Neural progenitor cell (in vitro differentiated cells): ENCODE measurements around the gene TCHHL1. TPM values are rescaled to one million over a fixed set of nuclear protein-coding genes. Genes with fewer than 3 reads are reported as not detected.

ENCODE experiments used
- DNase-seq: peaks from one replicate; pipeline ENCODE4 v3.0.0-alpha.2; 2016; ENCODE audit warnings: low spot score
- H2AFZ ChIP-seq: fragments of 200-600 bp; sonication (generic); replicated peaks from 2 replicates; pipeline ENCODE4 v1.6.1; 2016; ENCODE audit warnings: antibody characterized with exemption
- H3F3A ChIP-seq: fragments of 200-600 bp; sonication (generic); 2 replicates; pipeline ENCODE4 v1.6.1; 2016; ENCODE audit warnings: antibody characterized with exemption, low read depth
- H3K27ac ChIP-seq: fragments of 200-600 bp; sonication (generic); 2 replicates; pipeline ENCODE4 v1.5.1; 2016; ENCODE audit warnings: mild to moderate bottlenecking
- H3K27me3 ChIP-seq: fragments of 200-600 bp; sonication (generic); 2 replicates; pipeline ENCODE4 v1.6.1; 2016; ENCODE audit warnings: mild to moderate bottlenecking, moderate library complexity
- H3K36me3 ChIP-seq: fragments of 200-600 bp; sonication (generic); 2 replicates; pipeline ENCODE4 v1.5.1; 2016
- H3K4me1 ChIP-seq: fragments of 200-600 bp; sonication (generic); 2 replicates; pipeline ENCODE4 v1.6.1; 2016; ENCODE audit warnings: mixed run types
- H3K4me2 ChIP-seq: fragments of 200-600 bp; sonication (generic); 2 replicates; pipeline ENCODE4 v1.6.1; 2016
- H3K4me3 ChIP-seq: fragments of 200-600 bp; sonication (generic); 2 replicates; pipeline ENCODE4 v1.5.1; 2016
- H3K79me2 ChIP-seq: fragments of 200-600 bp; sonication (generic); 2 replicates; pipeline ENCODE4 v1.6.1; 2016; ENCODE audit warnings: low read depth
- H3K9ac ChIP-seq: fragments of 200-600 bp; sonication (generic); 2 replicates; pipeline ENCODE4 v1.6.1; 2016
- H3K9me3 ChIP-seq: fragments of 200-600 bp; sonication (generic); 2 replicates; pipeline ENCODE4 v1.5.1; 2016; ENCODE audit warnings: low read depth
- H4K20me1 ChIP-seq: fragments of 200-600 bp; sonication (generic); 2 replicates; pipeline ENCODE4 v1.6.1; 2016; ENCODE audit warnings: low read depth
- H3K27ac Mint-ChIP-seq: 3 replicates; pipeline ENCODE4 v1.8.0; 2021; ENCODE audit warnings: mixed read lengths
- H3K27me3 Mint-ChIP-seq: 2 replicates; pipeline ENCODE4 v1.8.0; 2022; ENCODE audit warnings: low read depth, mild to moderate bottlenecking, inconsistent platforms, moderate library complexity, mixed read lengths; ENCODE audit not compliant: insufficient read depth
- H3K36me3 Mint-ChIP-seq: 3 replicates; pipeline ENCODE4 v1.8.0; 2021; ENCODE audit warnings: mixed read lengths
- H3K4me1 Mint-ChIP-seq: 3 replicates; pipeline ENCODE4 v1.8.0; 2021; ENCODE audit warnings: mixed read lengths
- H3K4me3 Mint-ChIP-seq: 3 replicates; pipeline ENCODE4 v1.8.0; 2021; ENCODE audit warnings: mild to moderate bottlenecking, moderate library complexity, mixed read lengths
- H3K9me3 Mint-ChIP-seq: 3 replicates; pipeline ENCODE4 v1.8.0; 2020; ENCODE audit warnings: mixed read lengths
- CTCF ChIP-seq: fragments of 200-600 bp; sonication (generic); IDR thresholded peaks from 2 replicates; pipeline ENCODE4 v1.5.1; 2017; ENCODE audit warnings: antibody characterized with exemption, mild to moderate bottlenecking
- EZH2 ChIP-seq: fragments of 200-600 bp; sonication (generic); IDR thresholded peaks from 2 replicates; pipeline ENCODE4 v1.6.1; 2017; ENCODE audit warnings: antibody characterized with exemption, mild to moderate bottlenecking, moderate library complexity
- EZH2phosphoT487 ChIP-seq: fragments of 200-600 bp; sonication (generic); IDR thresholded peaks from 2 replicates; pipeline ENCODE4 v1.6.1; 2017; ENCODE audit warnings: antibody characterized with exemption
- total RNA-seq: library from RNA; depleted of rRNA; stranded (reverse); fragments of >200 nt; gene quantifications from 2 replicates; pipeline ENCODE4 v1.2.3, GENCODE V29; 2015; ENCODE audit warnings: low replicate concordance

Gene TCHHL1
- total RNA-seq, 1 donor from 2014 or later = not detected

- H3K4me2 ChIP-seq = no peak overlapping the region
- H2AFZ ChIP-seq = no peak overlapping the region
- H3F3A ChIP-seq = no peaks in the 10 kb centered on the region
- H3K4me3 Mint-ChIP-seq = no peak overlapping the region
- no peaks in the 10 kb centered on the region for H3K4me1 ChIP-seq
- no peaks in the 10 kb centered on the region for H3K27me3 ChIP-seq
- H3K9ac ChIP-seq = no peak overlapping the region
- DNase-seq = no peak
- peaks cover 13% of the 10 kb centered on the region for H3K27me3 Mint-ChIP-seq
- H3K9me3 Mint-ChIP-seq = no peaks in the 10 kb centered on the region
- peaks cover 8% of the 10 kb centered on the region for H3K9me3 ChIP-seq
- H3K4me1 Mint-ChIP-seq = no peaks in the 10 kb centered on the region
- H4K20me1 ChIP-seq = no peaks in the 10 kb centered on the region
- no peak overlapping the region for H3K27ac Mint-ChIP-seq
- no peak overlapping the region for H3K27ac ChIP-seq
- no peaks in the 10 kb centered on the region for H3K36me3 Mint-ChIP-seq
- H3K79me2 ChIP-seq = no peaks in the 10 kb centered on the region
- H3K4me3 ChIP-seq = no peak overlapping the region
- TF ChIP-seq CTCF = no peak
- TF ChIP-seq EZH2 = no peak
- no peak for TF ChIP-seq EZH2phosphoT487
- no peaks in the 10 kb centered on the region for H3K36me3 ChIP-seq
Measured at GRCh38 chr1:152127673-152128072, 38.8 kb upstream of the TCHHL1 start.

- H3K27me3 Mint-ChIP-seq = peaks cover 10% of the 10 kb centered on the region
Measured at GRCh38 chr1:152125834-152126443, 37.1 kb upstream of the TCHHL1 start.

GRCh38 chr1:152118915-152119314 lies 30.1 kb upstream of the TCHHL1 start:
- H3K27me3 ChIP-seq = peaks cover 33% of the 10 kb centered on the region
- no peaks in the 10 kb centered on the region for H3K9me3 ChIP-seq
- Mint-ChIP-seq H3K27ac (no peak overlapping the region), H3K4me3 (no peak overlapping the region), H3K9me3 (peaks cover under 1% of the 10 kb centered on the region), H3K4me1 (no peaks in the 10 kb centered on the region), H3K36me3 (no peaks in the 10 kb centered on the region), H3K27me3 (peaks cover 7% of the 10 kb centered on the region)
- no peaks in the 10 kb centered on the region for H3K79me2 ChIP-seq
- no peaks in the 10 kb centered on the region for H3F3A ChIP-seq
- no peak overlapping the region for H3K4me3 ChIP-seq
- DNase-seq = no peak
- H3K4me1 ChIP-seq = no peaks in the 10 kb centered on the region
- no peak overlapping the region for H3K4me2 ChIP-seq
- H4K20me1 ChIP-seq = no peaks in the 10 kb centered on the region
- H3K9ac ChIP-seq = no peak overlapping the region
- no peak overlapping the region for H2AFZ ChIP-seq
- no peaks in the 10 kb centered on the region for H3K36me3 ChIP-seq
- TF ChIP-seq EZH2 = no peak
- H3K27ac ChIP-seq = no peak overlapping the region

More at GRCh38 chr1:152125834-152126443, 37.1 kb upstream of the TCHHL1 start:
- no peak overlapping the region for H3K9ac ChIP-seq
- TF ChIP-seq EZH2 = no peak
- TF ChIP-seq EZH2phosphoT487 = no peak
- no peak for TF ChIP-seq CTCF
- H3K27ac ChIP-seq = no peak overlapping the region
- DNase-seq = no peak
- Mint-ChIP-seq H3K4me1 (no peaks in the 10 kb centered on the region), H3K9me3 (no peaks in the 10 kb centered on the region), H3K27ac (no peak overlapping the region), H3K4me3 (no peak overlapping the region), H3K36me3 (no peaks in the 10 kb centered on the region)
- no peaks in the 10 kb centered on the region for H3F3A ChIP-seq
- H4K20me1 ChIP-seq = no peaks in the 10 kb centered on the region
- H3K4me2 ChIP-seq = no peak overlapping the region
- peaks cover 8% of the 10 kb centered on the region for H3K9me3 ChIP-seq
- H3K79me2 ChIP-seq = no peaks in the 10 kb centered on the region
- no peak overlapping the region for H2AFZ ChIP-seq
- H3K4me1 ChIP-seq = no peaks in the 10 kb centered on the region
- H3K4me3 ChIP-seq = no peak overlapping the region
- H3K36me3 ChIP-seq = no peaks in the 10 kb centered on the region
- H3K27me3 ChIP-seq = no peaks in the 10 kb centered on the region

- H3K27me3 ChIP-seq = peaks cover 69% of the 10 kb centered on the region
Measured at GRCh38 chr1:152115344-152115743, 26.5 kb upstream of the TCHHL1 start, which contains the start of gene TCHH. Gene TCHH (minus strand): TSS chr1:152115444. CDS start chr1:152114080, 1,364 bp downstream.

More at GRCh38 chr1:152115344-152115743, 26.5 kb upstream of the TCHHL1 start, which contains the start of gene TCHH:
- Histone ChIP-seq H3K4me1 (no peaks in the 10 kb centered on the region), H3K36me3 (no peaks in the 10 kb centered on the region), H3K9ac (no peak within 1 kb of the TSS), H3K4me2 (no peak within 1 kb of the TSS), H2AFZ (no peak within 1 kb of the TSS), H3K79me2 (no peaks in the 10 kb centered on the region), H4K20me1 (no peaks in the 10 kb centered on the region), H3K4me3 (no peak within 1 kb of the TSS), H3F3A (peaks cover 14% of the 10 kb centered on the region), H3K27ac (no peak within 1 kb of the TSS), H3K9me3 (no peaks in the 10 kb centered on the region)
- DNase-seq = no peak
- peaks cover 4% of the 10 kb centered on the region for H3K9me3 Mint-ChIP-seq
- H3K4me3 Mint-ChIP-seq = no peak within 1 kb of the TSS
- H3K36me3 Mint-ChIP-seq = no peaks in the 10 kb centered on the region
- H3K27ac Mint-ChIP-seq = no peak within 1 kb of the TSS
- H3K4me1 Mint-ChIP-seq = no peaks in the 10 kb centered on the region
- peaks cover 5% of the 10 kb centered on the region for H3K27me3 Mint-ChIP-seq
- TF ChIP-seq EZH2phosphoT487 = no peak
